Transverse colon (tissue), 4 donors: ENCODE results near the gene BIVM. TPM values are rescaled to one million over a fixed set of nuclear protein-coding genes. Genes with fewer than 3 reads are reported as not detected.

ENCODE experiments used
- DNase-seq: peaks from one replicate; pipeline ENCODE4 v3.0.0-alpha.2; 2019
- H3K27ac ChIP-seq, 4 donors: fragments of 200-600 bp; sonication (generic); 2 replicates each; pipeline ENCODE4 v1.5.1; 2016 to 2018; ENCODE audit warnings: inconsistent platforms in 4 of 4
- H3K27me3 ChIP-seq: fragments of 200-600 bp; sonication (generic); 2 replicates; pipeline ENCODE4 v1.5.1; 2017; ENCODE audit warnings: inconsistent platforms
- H3K36me3 ChIP-seq, 4 donors: fragments of 200-600 bp; sonication (generic); 2 replicates each; pipeline ENCODE4 v1.5.1; 2017 to 2019; ENCODE audit warnings: inconsistent platforms in 4 of 4
- H3K4me1 ChIP-seq, 4 donors: fragments of 200-600 bp; sonication (generic); 2 replicates each; pipeline ENCODE4 v1.5.1; 2017 to 2020; ENCODE audit warnings: inconsistent platforms in 4 of 4
- H3K4me3 ChIP-seq, 4 donors: fragments of 200-600 bp; sonication (generic); 1 replicate in 1 of 4; 2 replicates in 3 of 4; pipeline versions ENCODE4 v1.5.1 to v1.6.1; 2017 to 2019; ENCODE audit warnings: inconsistent platforms in 4 of 4
- H3K9me3 ChIP-seq, 2 donors: fragments of 200-600 bp; sonication (generic); 2 replicates each; pipeline ENCODE4 v1.5.1; 2017 to 2019; ENCODE audit warnings: inconsistent platforms in 2 of 2
- EP300 ChIP-seq: sonication (generic); formaldehyde crosslinking; IDR thresholded peaks from one replicate; pipeline ENCODE4 v1.6.1; 2017; ENCODE audit warnings: antibody characterized with exemption, low read depth
- POLR2A ChIP-seq: fragments of 450-650 bp; IDR thresholded peaks from one replicate; pipeline ENCODE4 v1.6.1; 2016; ENCODE audit warnings: antibody characterized with exemption, mild to moderate bottlenecking, moderate library complexity
- POLR2AphosphoS5 ChIP-seq, 3 donors: sonication (generic); formaldehyde crosslinking; IDR thresholded peaks; one replicate each; pipeline ENCODE4 v1.6.1; 2016; ENCODE audit warnings: antibody characterized with exemption in 3 of 3
- WGBS, 2 donors: methylation state at CpG; one replicate each; pipeline ENCODE4 v1.1.5; 2018; ENCODE audit warnings: low coverage in 1 of 2; 5-methylcytosine and 5-hydroxymethylcytosine counted together
- in situ Hi-C, 4 donors: fragments of 200-750 bp; cut with MboI; loops; one replicate each; pipeline versions ENCODE4 v1.15.0 to v1.15.1; 2017; ENCODE audit warnings: low sequenced_read_pairs in 3 of 4, low pct_ligation_motif_present in 1 of 4, low pct_unique_long_range_greater_than_20kb in 1 of 4
- intact Hi-C: fragments of 100-400 bp; cut with DNase I; formaldehyde crosslinking; loops from one replicate; pipeline ENCODE4 v1.15.1; 2023; ENCODE audit warnings: low total_unique reads
- total RNA-seq, 4 donors: library from RNA; depleted of rRNA; stranded (reverse); fragments of >200 nt; gene quantifications; one replicate each; pipeline ENCODE4 v1.1.0, GENCODE V29; 2016
- TF ChIP-seq, protein P1 (sequence below), 5 experiments: fragments of 200-600 bp in 3 of 5; fragments of 450-650 bp in 2 of 5; sonication (generic) in 3 of 5; IDR thresholded peaks; 1 replicate in 2 of 5; 2 replicates in 3 of 5; pipeline ENCODE4 v1.5.1; 2016 to 2017; ENCODE audit warnings: antibody characterized with exemption in 5 of 5, inconsistent platforms in 3 of 5, mild to moderate bottlenecking in 2 of 5, moderate library complexity in 1 of 5

Gene BIVM
- total RNA-seq, 4 donors from 2014 or later, result 3.0 to 31.4 (median 23.9) TPM

GRCh38 chr13:102763741-102764140 lies 35.2 kb upstream of the BIVM start:
- no peak overlapping the region for H3K27ac ChIP-seq
- H3K27me3 ChIP-seq, result no peaks in the 10 kb centered on the region
- no peaks in the 10 kb centered on the region for H3K36me3 ChIP-seq
- intact Hi-C loops, result no loop called here
- DNase-seq, result no peak
- TF ChIP-seq POLR2AphosphoS5 (IDR thresholded peaks at IDR 0.05), result no peak
- TF ChIP-seq, protein P1, sequence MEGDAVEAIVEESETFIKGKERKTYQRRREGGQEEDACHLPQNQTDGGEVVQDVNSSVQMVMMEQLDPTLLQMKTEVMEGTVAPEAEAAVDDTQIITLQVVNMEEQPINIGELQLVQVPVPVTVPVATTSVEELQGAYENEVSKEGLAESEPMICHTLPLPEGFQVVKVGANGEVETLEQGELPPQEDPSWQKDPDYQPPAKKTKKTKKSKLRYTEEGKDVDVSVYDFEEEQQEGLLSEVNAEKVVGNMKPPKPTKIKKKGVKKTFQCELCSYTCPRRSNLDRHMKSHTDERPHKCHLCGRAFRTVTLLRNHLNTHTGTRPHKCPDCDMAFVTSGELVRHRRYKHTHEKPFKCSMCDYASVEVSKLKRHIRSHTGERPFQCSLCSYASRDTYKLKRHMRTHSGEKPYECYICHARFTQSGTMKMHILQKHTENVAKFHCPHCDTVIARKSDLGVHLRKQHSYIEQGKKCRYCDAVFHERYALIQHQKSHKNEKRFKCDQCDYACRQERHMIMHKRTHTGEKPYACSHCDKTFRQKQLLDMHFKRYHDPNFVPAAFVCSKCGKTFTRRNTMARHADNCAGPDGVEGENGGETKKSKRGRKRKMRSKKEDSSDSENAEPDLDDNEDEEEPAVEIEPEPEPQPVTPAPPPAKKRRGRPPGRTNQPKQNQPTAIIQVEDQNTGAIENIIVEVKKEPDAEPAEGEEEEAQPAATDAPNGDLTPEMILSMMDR (IDR thresholded peaks at IDR 0.05), result no peak
- TF ChIP-seq EP300, result no peak
- TF ChIP-seq POLR2A, result no peak
- H3K9me3 ChIP-seq, result no peaks in the 10 kb centered on the region
- in situ Hi-C loops, result no loop called here
- 100% methylated on average over 1 of the region's 1 CpG; no CpG with 5 or more reads in 1 of the 2 donors for WGBS, 2 donors
- H3K4me1 ChIP-seq, result no peaks in the 10 kb centered on the region
- H3K4me3 ChIP-seq, result no peak overlapping the region

DNA sequence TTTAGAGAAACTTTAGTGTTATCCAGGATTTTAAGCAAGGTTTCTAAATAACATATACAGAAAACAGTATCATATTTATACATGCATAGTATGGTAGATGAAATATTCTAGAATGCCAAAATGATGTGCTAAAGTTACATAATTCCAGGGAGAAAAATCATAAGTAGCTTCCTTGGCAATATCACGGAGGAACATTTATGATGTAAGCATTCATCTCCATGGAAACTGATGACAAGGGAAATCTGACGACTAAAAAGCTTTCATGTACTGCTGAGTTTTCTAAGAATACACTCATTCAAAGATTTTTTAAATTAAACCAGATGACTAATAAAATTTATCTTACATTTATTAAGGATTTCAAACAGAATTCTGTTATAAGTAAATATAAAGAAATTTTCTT lies 30.0 kb upstream of the BIVM start:
- H3K4me1 ChIP-seq, result peaks cover 0 to 10% (median 6%) of the 10 kb centered on the region in 4 donors
- no peak for DNase-seq
- intact Hi-C loops (no loop called here), in situ Hi-C loops (no loop called here)
- no peak for TF ChIP-seq POLR2A
- TF ChIP-seq, protein P1 (IDR thresholded peaks at IDR 0.05), result no peak
- TF ChIP-seq EP300, result no peak
- no peak for TF ChIP-seq POLR2AphosphoS5 (IDR thresholded peaks at IDR 0.05)
- no peaks in the 10 kb centered on the region for H3K36me3 ChIP-seq
- H3K27ac ChIP-seq, result no peak overlapping the region
- no peaks in the 10 kb centered on the region for H3K27me3 ChIP-seq
- H3K9me3 ChIP-seq, result no peaks in the 10 kb centered on the region
- H3K4me3 ChIP-seq, result no peak overlapping the region
- WGBS, 2 donors, result 67 to 81% methylated on average over 2 of the region's 2 CpGs

GRCh38 chr13:102769679-102770078 lies 29.2 kb upstream of the BIVM start:
- in situ Hi-C loops (no loop called here), intact Hi-C loops (loop anchor here (10.0 kb wide), 1 partner anchor 175 kb away; the partner anchor contains the start of gene TPP2)
- TF ChIP-seq, protein P1 (IDR thresholded peaks at IDR 0.05), result no peak
- no peak for TF ChIP-seq POLR2AphosphoS5 (IDR thresholded peaks at IDR 0.05)
- no peak for TF ChIP-seq EP300
- no peak for TF ChIP-seq POLR2A
- Histone ChIP-seq H3K27ac (no peak overlapping the region), H3K36me3 (no peaks in the 10 kb centered on the region), H3K4me1 (peaks cover 0 to 13% (median 11%) of the 10 kb centered on the region in 4 donors), H3K9me3 (no peaks in the 10 kb centered on the region), H3K27me3 (no peaks in the 10 kb centered on the region), H3K4me3 (no peak overlapping the region)
- 72 to 89% methylated on average over 4 of the region's 4 CpGs for WGBS, 2 donors
- DNase-seq, result no peak

DNA sequence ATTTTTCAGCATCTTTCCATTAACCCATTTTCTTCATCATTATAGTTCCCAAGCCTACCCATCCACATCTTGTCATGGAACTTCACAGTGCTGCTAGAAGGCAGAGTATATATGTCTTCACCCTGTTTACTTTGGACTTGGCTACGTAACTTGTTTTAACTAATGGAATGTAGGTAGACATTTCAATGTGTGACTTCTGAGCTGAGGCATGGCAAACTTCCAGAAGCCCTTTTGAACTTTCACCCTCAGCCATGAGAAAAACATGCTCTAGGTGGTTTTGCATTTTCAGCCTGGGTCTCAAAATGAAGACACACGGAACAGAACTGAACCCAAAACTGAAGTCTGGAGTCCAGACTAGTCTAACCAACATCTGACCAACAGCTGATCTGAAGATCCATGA lies 28.5 kb upstream of the BIVM start:
- in situ Hi-C loops, result no loop called here
- Histone ChIP-seq H3K36me3 (no peaks in the 10 kb centered on the region), H3K27ac (no peak overlapping the region), H3K4me1 (peaks cover 0 to 13% (median 11%) of the 10 kb centered on the region in 4 donors), H3K27me3 (no peaks in the 10 kb centered on the region), H3K9me3 (no peaks in the 10 kb centered on the region), H3K4me3 (no peak overlapping the region)
- intact Hi-C loops, result loop anchor here (10.0 kb wide), 1 partner anchor 176 kb away; the partner anchor contains the start of gene TPP2
- TF ChIP-seq POLR2AphosphoS5 (IDR thresholded peaks at IDR 0.05) (no peak), POLR2A (no peak), EP300 (no peak)
- TF ChIP-seq, protein P1 (IDR thresholded peaks at IDR 0.05), result no peak
- WGBS, 2 donors, result 77 to 83% methylated on average over 1 to 2 of the region's 2 CpGs
- DNase-seq, result no peak
